Germinal center (tissue), 1 donor: ENCODE measurements around the gene SNX25.
"Not testable (repeated sequence)": the region's sequence is repeated elsewhere in the genome, so short reads cannot be mapped to it uniquely, and the experiment has no call there.

Experiments used
- DNase-seq: peaks from one replicate; pipeline ENCODE4 v3.0.0; 2012; ENCODE audit warnings: mixed read lengths, low spot score

SNX25 gene

DNA sequence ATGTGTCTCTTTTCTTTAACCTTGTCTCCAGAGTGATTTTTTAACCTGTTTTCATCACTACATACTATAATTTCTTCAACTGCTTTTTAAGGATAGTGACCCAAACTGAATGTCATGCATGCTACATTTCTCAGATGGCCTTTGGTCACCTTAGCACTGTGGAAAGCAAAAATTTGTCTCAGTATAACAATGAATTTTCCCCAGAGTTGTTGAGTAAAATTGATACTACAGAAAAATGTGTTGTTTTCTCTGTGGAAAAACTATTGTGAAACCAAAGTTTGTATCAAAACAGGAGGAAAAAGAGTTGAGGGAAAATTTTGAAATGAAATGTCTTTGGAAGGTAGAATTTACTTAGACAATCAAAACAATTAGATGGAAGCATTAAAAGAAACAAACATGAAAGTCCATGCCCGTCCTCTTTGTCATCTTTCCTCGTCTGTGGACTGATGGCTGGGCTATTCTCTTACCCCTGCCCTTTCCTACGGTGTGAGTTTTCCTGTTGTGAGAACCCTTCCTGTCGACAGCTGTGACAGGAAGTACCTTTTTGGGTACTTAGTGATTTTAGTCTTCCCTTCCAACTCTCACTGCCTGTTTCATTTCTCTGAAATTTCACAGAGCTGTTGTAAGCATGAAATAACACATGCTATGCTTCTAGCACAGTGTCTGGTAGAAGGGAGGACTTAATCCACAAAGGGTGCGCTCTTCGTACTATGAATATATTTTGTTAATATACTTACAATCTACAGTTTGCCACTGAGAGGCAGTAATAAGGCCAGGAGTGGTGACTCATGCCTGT, 135.5 kb downstream of the SNX25 start:
- DNase-seq = no peak

DNA sequence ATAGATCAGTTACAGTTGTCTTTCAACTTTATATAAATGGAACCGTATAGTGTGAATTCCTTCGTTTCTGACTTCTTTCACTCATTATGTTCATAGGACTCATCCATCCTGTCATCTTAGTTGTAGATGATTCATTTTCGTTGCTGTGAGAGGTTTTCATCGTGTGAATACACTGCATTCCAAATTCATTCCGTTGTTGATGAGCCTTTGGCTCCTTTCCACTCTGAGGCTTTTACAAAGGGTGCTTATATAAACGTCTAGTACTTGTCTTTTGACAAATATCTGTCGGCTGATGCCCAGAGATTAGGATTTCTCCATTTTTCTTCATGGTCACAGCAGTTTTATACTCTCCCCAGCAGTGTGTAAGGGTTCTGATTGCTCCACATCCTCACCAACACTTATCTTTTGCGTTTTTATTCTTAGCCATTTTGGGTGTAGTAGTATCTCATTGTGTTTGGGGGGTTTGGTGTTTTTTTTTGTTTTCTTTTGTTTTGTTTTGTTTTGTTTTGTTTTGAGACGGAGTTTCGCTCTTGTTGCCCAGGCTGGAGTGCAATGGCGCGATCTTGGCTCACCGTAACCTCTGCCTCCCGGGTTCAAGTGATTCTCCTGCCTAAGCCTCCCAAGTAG, 137.7 kb downstream of the SNX25 start:
- no peak for DNase-seq

DNA sequence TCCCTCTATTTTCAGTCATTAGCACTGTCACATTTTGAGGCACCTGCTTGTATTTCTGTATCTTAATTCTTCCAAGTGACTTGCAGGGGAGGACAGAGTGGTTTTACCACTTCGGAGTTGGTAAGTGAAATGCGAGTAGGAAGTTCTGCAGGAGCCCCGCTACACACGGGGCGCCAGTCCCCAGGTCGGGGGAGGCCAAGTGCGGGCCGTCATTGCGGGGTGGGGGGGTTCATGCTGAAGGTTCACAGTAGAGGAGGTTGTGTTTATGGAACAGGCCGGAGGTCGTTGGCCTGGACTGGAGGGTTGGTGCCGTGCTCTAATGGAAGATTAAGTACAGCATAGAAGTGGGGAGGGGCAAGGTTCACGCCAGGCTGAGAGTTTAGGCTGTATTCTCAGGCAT, 142.3 kb downstream of the SNX25 start:
- DNase-seq = no peak

DNA sequence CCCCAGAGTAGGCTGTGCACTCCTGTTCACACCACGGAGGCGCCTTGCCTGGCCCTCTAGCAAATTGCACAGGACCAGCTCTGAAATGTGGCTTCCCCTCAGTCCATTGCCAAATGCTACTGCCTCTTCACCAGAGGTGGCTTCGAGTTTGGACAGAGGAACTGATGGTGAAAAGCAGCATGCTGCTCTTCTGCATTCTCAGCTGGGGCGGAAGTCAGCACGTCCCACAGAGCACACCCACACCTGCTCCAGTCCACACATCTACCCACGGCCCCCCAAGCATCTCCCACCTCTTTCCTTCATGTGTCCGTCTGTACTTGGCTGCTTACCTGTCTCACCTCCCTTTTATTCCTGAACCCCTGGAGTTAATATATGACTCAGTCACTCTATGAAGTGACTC, 142.8 kb downstream of the SNX25 start:
- DNase-seq = no peak

DNA sequence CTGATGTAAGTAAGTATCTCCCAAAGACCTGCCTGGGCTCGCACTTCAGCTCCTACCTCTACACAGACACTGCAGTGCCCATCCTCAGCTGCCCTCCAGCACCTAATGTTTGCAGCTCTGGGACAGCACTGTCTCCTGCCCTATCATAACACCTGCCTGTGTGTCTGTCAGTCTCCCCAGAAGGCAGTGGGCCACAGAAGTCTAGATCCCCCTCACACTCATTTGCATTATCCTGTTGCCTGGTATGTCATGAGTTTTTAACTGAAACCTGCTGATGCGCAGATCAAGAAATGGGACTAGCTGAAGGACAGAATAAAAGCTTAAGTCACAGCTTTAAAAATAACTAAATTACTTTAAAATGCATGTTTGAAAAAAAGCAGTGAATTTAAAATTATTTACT, 143.3 kb downstream of the SNX25 start:
- no peak for DNase-seq

DNA sequence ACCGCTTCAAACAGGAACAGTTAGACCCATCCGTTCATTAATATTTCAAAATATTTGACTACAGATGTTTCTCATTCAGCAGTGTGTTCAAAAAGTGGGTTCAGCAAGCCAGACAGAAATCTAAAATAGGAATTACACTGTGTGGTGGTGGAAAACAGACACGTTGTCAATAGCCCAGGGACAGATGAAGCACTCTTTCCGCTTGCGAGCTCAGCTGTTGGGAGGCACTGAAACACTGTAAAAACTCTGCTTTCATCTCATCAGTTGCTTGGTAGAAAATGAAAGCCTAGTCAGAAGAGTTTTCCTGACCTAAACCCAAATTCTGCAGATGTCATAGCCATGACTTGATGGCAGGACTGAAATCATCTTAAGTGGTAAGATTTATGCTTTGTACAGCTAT, 147.8 kb downstream of the SNX25 start:
- DNase-seq = no peak

DNA sequence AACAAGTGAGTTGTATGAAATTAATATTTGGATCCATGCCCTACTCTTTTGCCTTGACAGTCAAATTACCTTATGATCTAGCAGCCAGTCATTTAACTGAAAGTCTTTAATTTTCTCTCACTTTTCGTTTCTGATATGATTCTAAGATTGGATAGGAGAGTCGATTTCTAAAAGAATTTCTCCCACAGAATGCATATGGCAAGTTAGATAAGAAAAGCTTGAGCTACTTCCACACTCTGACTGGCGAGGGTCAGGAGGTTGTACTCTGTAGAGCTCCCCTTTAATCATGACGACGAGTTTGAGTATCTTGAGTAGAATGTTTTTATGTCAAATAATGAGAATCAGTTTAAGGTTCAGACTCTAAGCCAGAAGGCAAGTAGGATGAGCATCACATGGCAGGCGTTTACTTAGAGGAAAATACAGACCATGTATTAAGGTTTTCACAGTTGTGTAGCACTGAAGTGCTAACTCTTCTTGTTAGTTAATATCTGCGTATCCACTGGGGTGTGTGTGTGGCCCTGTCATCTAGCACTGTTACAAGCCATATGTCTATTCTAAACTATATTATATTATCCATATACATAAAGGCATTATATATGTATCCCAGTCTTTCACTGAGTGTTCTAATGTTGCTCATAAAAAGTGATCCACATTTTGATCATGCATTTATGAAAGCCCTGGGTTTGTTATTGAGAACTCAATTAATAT, 148.5 kb downstream of the SNX25 start:
- DNase-seq = no peak

DNA sequence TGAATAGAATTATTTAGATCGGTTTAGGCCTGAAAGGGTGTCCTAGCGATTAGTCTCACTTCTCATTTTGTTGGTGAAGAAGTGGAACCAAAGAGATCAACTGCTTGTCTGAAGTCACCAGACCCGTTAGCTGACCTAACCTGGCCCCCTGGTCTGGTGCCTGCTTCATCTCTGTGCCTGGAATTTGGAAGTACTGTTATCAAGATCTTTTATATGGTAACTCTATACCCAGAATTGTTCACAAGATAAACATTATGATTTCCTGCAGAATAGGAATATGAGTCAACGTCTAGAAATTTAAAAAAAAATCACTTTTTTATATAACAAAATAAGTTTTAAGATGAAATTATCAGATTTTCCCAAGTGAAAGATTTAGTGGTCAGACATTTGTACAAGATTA, 149.1 kb downstream of the SNX25 start:
- DNase-seq = no peak

DNA sequence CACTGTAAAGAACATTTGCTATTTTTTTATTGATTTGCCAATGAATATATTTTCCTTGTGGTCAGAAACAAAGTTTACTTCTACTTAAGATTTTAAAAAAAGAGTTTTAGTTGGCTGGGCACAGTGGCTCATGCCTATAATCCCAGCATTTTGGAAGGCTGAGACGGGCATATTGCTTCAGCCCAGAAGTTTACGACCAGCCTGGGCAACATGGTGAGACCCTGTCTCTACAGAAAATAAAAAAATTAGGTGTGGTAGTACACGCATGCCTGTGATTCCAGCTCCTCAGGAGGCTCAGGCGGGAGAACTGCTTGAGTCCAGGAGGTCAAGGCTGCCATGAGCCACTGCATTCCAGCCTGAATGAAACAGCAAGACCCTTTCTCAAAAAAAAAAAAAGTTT, 149.6 kb downstream of the SNX25 start:
- DNase-seq = no peak

DNA sequence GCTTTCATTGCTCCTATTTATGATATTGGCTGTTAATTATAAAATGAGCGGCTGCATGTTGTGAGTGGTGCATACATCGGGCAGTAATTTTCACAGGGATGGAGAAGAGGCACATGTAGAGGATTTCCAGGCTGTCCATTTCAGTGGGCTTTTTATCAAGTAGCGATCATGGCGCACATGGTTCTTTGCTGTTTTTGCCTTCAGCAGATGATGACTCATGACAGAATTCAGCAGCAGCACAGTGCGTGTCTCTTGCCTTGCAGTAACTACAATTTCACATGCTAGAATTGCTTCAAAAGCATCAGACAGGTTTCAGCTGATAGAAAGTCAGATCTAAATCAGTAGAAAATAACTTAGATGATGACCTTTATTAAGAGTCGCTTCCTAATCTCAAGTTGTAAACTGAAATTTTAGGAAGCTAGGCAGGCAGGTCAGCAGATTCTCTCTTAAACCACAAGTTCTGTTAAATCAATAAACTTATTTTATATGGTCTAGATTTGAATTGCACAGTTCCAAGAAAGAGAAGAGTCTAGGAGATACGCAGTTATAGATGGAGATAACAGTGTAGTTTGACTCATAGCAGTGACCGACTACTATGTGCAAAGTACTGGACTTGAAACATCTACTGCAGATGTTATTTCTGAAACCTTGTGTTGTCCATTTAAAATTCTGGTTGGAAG, 150.5 kb downstream of the SNX25 start:
- no peak for DNase-seq

DNA sequence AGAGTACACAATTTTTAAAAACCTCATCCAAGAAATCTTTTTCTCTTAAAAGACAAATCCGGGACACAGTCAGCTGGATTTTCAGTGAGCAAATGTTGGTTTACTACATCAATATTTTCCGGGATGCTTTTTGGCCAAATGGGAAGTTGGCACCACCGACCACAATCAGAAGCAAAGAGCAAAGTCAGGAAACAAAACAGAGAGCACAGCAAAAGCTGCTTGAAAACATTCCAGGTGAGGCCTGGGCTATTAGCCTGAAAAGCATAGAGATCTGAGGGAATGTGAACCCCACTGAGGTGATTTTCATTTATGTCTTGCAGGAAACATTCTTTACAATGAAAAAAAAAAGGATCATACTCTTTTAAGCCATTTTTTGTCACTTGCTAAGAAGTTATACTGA, 152.5 kb downstream of the SNX25 start:
- DNase-seq = no peak

DNA sequence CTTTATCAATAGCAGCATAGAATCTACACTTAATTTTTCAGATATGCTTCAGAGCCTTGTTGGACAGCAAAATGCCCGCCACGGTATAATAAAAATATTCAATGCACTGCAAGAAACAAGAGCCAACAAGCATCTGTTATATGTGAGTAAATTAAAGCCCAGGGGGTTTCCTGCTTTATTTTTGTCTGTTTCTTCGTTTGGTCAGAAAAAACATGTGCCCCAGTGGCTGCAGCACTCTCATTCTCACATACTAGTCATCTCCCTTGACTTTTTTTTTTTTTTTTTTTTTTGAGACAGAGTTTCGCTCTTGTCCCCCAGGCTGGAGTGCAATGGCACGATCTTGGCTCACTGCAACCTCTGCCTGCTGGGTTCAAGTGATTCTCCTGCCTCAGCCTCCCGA, 153.2 kb downstream of the SNX25 start:
- not testable (repeated sequence) for DNase-seq

DNA sequence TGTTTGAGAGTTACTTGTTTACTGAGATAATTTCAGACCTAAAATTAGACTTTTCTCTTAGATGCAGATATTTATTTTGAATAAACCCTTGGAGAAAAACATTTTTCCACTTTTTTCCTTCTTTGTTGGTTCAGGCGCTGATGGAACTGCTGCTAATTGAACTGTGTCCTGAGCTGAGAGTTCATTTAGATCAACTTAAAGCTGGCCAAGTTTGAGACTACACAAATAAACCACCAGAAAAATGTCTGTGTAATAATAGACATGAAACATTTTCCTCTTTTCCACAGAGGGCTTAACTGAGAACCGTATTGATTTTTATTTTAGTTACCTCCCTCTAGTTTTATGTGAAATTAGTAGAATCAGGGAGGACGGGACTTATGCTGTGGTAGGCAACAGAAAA, 153.9 kb downstream of the SNX25 start:
- DNase-seq = no peak

DNA sequence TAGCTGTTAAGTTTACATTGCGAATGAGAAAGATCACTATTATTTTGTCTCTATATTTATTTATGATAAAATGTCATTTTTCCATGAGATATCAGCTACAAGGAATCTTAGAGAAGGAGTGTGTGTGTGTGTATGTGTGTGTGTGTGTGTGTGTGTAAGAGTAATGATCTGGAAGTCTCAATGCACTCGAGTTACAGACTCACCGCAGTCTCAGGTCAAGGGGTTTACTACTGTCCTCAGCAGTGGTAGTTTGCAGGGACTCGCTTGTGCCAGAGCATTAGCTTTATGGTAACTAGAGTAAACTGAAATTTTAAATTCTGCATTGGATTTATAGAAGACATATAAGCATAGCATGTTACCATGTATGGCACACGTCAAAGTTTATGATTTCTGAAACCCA, 155.5 kb downstream of the SNX25 start:
- no peak for DNase-seq

DNA sequence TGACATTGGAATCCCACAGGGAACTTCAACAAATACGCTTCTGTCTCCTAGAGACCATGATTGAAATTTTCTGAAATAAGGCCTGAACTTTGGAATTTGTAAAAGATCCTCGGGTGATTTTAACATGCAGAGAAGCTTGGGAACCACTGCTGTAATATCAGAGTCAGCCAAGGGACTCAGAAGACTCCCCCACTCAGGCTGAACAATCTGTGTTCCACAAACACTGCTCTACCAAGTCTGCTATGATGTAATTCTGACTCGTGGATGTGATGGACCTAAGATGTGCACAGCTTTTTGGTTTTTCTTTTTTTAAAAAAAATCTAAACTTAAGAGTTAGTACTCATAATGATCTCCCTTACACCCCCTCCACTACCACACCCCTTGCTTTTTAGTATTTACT, 160.3 kb downstream of the SNX25 start:
- no peak for DNase-seq

DNA sequence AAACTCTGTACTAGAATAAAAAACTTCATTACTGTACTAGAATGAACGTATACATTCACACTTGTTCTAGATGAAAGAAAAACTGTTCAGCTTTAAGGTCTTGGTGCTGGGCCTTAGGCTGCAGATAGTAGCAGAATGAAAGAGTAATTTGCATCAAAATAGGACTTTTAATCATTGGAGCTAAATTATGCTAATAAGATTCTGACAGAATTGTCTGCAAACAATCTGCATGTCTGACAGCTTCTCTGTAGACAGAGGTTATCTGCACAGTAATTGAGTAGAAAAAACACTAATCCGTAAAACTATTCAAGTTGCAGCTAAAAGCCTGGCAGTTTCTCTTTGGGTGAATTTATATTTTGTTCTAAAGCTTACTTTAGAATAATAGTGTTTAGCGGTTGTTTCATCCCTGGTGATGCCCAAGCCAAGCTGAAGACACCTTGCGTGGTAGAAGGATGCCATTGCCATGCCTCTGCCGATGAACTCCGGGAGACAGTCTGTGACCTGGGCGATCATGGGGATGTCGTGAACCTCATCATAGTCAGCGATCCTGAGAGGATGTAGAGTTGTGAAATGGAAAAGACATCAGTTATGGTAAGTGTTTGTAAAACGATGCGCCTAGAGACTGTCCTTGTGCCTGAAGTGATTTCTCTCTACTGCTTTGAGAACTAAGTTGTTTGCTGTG, 161.0 kb downstream of the SNX25 start:
- DNase-seq = no peak

DNA sequence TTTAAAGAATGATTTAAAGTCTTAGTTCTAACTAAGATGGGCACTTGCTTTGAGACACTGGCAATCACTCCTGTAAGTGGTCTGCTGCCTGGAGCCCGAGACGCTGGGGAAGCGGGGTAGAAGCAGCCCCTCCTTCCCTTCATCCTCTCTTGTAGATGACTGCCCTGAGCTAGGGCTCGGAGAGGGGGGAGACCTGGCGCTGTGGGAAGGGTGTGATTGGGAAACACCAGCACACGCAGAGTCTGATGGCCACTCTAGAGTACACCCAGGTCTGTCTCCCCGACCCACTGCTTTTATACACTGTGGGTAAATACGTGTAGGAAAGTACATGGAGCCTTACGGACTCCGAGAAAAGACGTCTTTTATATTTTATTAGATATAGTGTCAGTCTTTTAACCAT, 162.3 kb downstream of the SNX25 start:
- DNase-seq = no peak

DNA sequence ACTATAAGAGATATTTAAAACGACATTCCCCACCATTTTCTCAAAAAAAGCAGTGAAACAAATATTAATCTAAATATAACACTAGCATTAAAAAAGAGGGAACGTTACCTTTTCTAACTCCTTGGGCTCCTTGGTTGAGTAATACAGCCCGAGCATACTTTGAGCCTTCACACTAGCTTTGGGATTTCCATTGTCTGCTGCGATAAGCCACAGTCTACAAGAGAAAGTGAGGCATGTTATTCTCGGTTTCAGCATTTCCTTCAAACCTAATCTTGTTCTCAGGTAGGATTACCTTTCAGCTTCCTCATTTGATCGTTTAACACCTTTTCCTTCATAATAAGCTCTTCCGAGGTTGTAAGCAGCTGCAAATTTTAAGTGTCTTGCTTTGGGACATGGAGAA, 164.6 kb downstream of the SNX25 start:
- no peak for DNase-seq

DNA sequence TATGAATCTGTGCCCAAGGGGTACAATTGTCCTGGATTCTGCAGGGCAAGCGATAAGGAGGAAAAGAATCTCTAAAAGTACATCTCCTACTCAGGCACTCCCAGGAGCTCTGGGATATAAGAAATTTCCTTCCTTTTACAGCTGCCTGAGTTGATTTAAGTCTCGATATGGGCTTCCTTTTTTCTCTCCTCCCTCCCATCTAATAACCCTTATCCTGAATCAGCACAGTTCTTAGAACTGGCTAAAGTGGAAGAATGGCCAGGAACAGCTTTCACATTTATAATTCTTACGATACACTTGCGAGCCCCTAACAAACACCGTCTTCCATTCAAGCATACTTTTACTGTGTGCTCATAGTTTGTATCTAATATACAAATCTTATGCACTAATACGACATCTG, 165.2 kb downstream of the SNX25 start:
- no peak for DNase-seq

DNA sequence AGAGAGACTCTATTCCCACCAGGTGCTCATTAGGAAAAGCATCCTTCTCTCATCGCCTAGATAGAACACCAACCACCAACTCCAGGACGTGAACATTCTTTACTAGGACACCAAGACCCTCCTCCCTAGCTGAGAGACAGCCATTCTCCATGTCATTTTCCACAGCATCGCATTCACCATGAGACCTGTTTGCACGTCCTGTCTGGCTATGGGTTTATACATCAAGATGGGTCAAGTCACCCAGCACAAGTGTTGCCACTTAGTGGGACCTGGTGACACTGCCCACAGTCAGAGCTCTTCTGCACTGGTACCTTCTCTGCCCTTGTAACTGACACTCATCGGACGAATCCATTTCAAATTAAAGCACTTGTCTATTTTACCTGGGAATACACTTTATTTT, 168.9 kb downstream of the SNX25 start:
- no peak for DNase-seq

DNA sequence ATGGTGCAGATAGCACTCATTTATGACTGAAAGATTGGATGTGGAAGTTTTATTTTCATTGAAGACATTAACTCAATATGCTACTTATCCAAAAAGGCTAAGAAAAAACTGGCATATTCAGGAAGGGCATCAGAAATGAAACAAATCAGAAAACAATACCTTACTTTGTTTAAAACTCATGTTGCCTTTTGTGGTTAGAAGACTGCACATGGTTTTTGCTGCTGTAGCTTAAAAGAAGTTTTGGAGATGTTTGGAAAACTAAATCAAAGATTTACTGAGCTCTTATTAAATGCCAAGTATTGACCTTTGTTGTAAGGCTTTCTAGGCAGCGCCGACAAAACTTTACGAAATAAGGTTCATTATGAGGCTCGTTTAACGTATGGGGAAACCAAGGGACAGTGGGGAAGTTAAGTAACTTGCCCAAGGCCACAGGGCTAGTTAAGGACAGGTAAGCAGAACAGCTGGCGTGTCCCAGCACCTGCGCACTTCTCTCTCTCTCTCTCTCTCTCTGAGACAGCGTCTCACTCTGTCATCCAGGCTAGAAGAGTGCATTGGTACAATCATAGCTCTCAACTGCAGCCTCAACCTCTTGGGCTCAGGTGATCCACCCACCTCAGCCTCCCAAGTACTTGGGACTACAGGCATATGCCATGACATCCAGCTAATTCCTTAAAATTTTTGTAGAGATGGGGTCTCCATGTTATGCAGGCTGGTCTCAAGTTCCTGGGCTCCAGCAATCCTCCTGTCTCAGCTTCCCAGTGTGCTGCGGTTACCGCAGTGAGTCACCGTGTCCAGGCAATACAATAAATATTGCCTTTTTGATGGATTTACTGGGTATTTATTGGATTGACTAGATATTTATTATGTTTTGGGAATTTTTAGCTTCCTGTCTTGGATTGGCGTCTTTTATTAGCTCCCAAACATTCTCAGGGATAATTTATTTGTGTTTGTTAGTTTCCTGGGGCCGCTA, 170.2 kb downstream of the SNX25 start:
- no peak for DNase-seq
